Kidney (tissue), 14 donors: ENCODE data around the gene CACNG6. TPM values are rescaled to one million over a fixed set of nuclear protein-coding genes. Genes with fewer than 3 reads are reported as not detected.

Experiments used
- DNase-seq, 5 donors: peaks; one replicate each; pipeline ENCODE4 v3.0.0-alpha.2; 2013 to 2020
- FAIRE-seq: peaks from 2 replicates; lab custom pipeline; 2012; peaks lifted over from hg19 to GRCh38; lab: Jason Lieb, UNC
- H3K27ac ChIP-seq, 2 donors: one replicate each; pipeline ENCODE4 v1.7.0; 2013; ENCODE audit warnings: low read depth in 2 of 2, low read length in 2 of 2, inconsistent platforms in 1 of 2
- H3K27me3 ChIP-seq: one replicate; pipeline ENCODE4 v1.7.1; 2013; ENCODE audit warnings: low read length, inconsistent platforms; ENCODE audit not compliant: control insufficient read depth, insufficient read depth
- H3K36me3 ChIP-seq, 3 donors: one replicate each; pipeline versions ENCODE4 v1.7.0 to v1.7.1; 2013; ENCODE audit warnings: low read length in 3 of 3, control low read depth in 1 of 3, inconsistent platforms in 1 of 3; ENCODE audit not compliant: insufficient read depth in 3 of 3, control insufficient read depth in 2 of 3
- H3K4me1 ChIP-seq, 3 donors: one replicate each; pipeline versions ENCODE4 v1.7.0 to v1.7.1; 2013; ENCODE audit warnings: low read length in 3 of 3, inconsistent platforms in 1 of 3, low read depth in 1 of 3; ENCODE audit not compliant: control insufficient read depth in 2 of 3, insufficient read depth in 2 of 3
- H3K4me3 ChIP-seq, 3 donors: one replicate each; pipeline versions ENCODE4 v1.7.0 to v1.8.1; 2013; ENCODE audit warnings: low read length in 3 of 3, control low read depth in 1 of 3, inconsistent platforms in 1 of 3
- H3K9ac ChIP-seq, 3 donors: one replicate each; pipeline versions ENCODE4 v1.7.0 to v1.7.1; 2013; ENCODE audit warnings: low read length in 3 of 3, control low read depth in 1 of 3, inconsistent platforms in 1 of 3
- H3K9me3 ChIP-seq, 3 donors: one replicate each; pipeline versions ENCODE4 v1.7.0 to v1.7.1; 2013; ENCODE audit warnings: low read length in 3 of 3, control low read depth in 1 of 3, inconsistent platforms in 1 of 3; ENCODE audit not compliant: control insufficient read depth in 2 of 3, insufficient read depth in 1 of 3
- CTCF ChIP-seq: IDR thresholded peaks from 3 replicates; pipeline ENCODE4 v1.5.1; 2012; ENCODE audit warnings: mild to moderate bottlenecking, moderate library complexity, borderline replicate concordance; ENCODE audit not compliant: insufficient read depth; ENCODE audit errors: extremely low read depth
- intact Hi-C: fragments of 100-400 bp; cut with DNase I; formaldehyde crosslinking; loops from one replicate; pipeline ENCODE4 v1.11.1; 2022
- polyA plus RNA-seq: library from polyadenylated mRNA; stranded (reverse); fragments of 350-450 nt; fragmentation: Illumina TruSeq; extraction: RNeasy Lipid Tissue Mini Kit (QIAGEN cat#74804); gene quantifications from one replicate; pipeline ENCODE4 v1.2.3, GENCODE V29; 2014; ENCODE audit warnings: low read depth, low replicate concordance; ENCODE audit not compliant: insufficient read depth
- total RNA-seq: library from RNA; stranded (reverse); fragmentation: NEBNext Ultra II Directional; extraction: Animal tissue kit (Norgen Biotek cat#: 25700); gene quantifications from one replicate; pipeline ENCODE4 v1.2.1, GENCODE V29; 2021
- donor health status: control.
- donor health status: control.
- donor health status: control.
- donor health status: control.
- donor health status: control.
- donor health status: DM: yes; HTN: yes; CAD: no.
- donor health status: Normal renal cell carcinoma (clear cell type).

The CACNG6 gene
- total and polyA plus RNA-seq, 2 donors from 2014 or later, result not detected

GRCh38 chr19:53957448-53958167, 33.8 kb upstream of the CACNG6 start:
- FAIRE-seq, result no peak
- no peak for TF ChIP-seq CTCF
- Histone ChIP-seq H3K4me1 (no peaks in the 10 kb centered on the region), H3K9ac (no peak overlapping the region), H3K4me3 (no peak overlapping the region), H3K27ac (no peak overlapping the region), H3K27me3 (peaks cover 23% of the 10 kb centered on the region), H3K9me3 (peaks cover 0 to 3% (median 0%) of the 10 kb centered on the region in 3 donors), H3K36me3 (no peaks in the 10 kb centered on the region)
- no peak for DNase-seq
- intact Hi-C loops, result no loop called here

GRCh38 chr19:53958168-53958571, 33.3 kb upstream of the CACNG6 start:
- peaks cover 23% of the 10 kb centered on the region for H3K27me3 ChIP-seq
- DNase-seq, result peak in 1 of 5 donors; percentile 51
- no peak for TF ChIP-seq CTCF

DNA sequence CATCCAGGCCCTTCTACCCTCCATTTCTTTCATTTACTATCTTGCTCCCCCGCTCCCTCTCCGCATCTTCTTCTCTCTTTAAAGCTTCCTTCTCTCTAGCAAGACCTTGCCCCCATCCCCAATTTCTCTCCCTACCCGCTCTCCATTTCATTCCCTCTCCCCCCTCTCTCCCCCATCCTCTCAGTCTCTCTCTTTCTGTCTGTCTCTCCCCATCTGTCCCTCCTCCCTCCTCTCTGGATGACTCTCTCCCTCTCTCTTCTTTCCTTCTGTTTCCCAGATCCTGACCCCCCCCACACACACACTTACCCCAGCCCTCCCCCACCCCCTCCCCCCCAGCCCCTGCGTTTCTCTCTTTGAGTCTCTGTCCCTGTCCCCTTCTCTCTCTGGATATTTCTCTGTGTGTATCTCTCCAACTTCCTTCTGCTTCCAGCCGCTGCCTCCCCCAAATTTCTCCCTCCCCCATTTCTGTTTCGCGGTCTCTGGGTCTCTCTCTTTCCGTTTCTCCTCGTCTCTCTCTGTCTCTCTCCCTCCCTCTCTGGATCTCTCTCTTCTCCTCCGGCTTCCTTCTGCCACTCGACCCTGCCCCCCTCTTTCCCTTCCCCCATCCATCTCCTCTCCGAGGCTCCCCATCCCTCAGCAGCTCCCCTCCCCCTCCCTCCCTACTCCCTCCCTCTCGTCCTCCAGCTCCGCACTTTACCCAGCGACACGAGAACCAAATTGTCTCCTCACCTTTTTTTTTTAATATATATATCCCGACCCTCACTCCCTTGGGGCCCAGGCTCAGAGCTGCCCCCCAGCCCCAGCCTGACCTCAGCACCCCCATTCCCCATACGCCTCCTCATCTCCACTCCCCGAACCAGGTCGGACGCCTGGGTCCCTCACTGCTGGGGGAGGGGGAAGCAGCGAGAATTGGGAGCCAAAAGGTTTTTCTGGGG, 32.3 kb upstream of the CACNG6 start:
- no peak overlapping the region for H3K4me3 ChIP-seq
- DNase-seq, result no peak
- H3K9ac ChIP-seq, result no peak overlapping the region
- TF ChIP-seq CTCF, result no peak
- no peaks in the 10 kb centered on the region for H3K9me3 ChIP-seq
- FAIRE-seq, result no peak
- intact Hi-C loops, result no loop called here
- peaks cover 25% of the 10 kb centered on the region for H3K27me3 ChIP-seq
- H3K4me1 ChIP-seq, result no peaks in the 10 kb centered on the region
- H3K36me3 ChIP-seq, result no peaks in the 10 kb centered on the region
- H3K27ac ChIP-seq, result no peak overlapping the region

More at GRCh38 chr19:53958168-53958571, 33.3 kb upstream of the CACNG6 start:
- intact Hi-C loops, result no loop called here
- Histone ChIP-seq H3K27ac (no peak overlapping the region), H3K4me3 (no peak overlapping the region), H3K9ac (no peak overlapping the region), H3K36me3 (no peaks in the 10 kb centered on the region), H3K9me3 (peaks cover 0 to 3% (median 0%) of the 10 kb centered on the region in 3 donors), H3K4me1 (no peaks in the 10 kb centered on the region)
- FAIRE-seq, result no peak
